Thyroid gland (tissue), 4 donors: Measurements from ENCODE around the gene LHX5. TPM values are rescaled to one million over a fixed set of nuclear protein-coding genes. Genes with fewer than 3 reads are reported as not detected.

Source experiments
- DNase-seq, 2 donors: peaks; one replicate each; pipeline ENCODE4 v3.0.0-alpha.2; 2019
- H3K27ac ChIP-seq, 3 donors: fragments of 200-600 bp; sonication (generic); 1 replicate in 2 of 3; 2 replicates in 1 of 3; pipeline ENCODE4 v1.5.1; 2016 to 2019; ENCODE audit warnings: mild to moderate bottlenecking in 1 of 3, moderate library complexity in 1 of 3
- H3K27me3 ChIP-seq: fragments of 200-600 bp; sonication (generic); one replicate; pipeline ENCODE4 v1.5.1; 2019
- H3K36me3 ChIP-seq, 2 donors: fragments of 200-600 bp; sonication (generic); one replicate each; pipeline ENCODE4 v1.5.1; 2016 to 2019
- H3K4me1 ChIP-seq, 2 donors: fragments of 200-600 bp; sonication (generic); one replicate each; pipeline ENCODE4 v1.5.1; 2017 to 2019
- H3K4me3 ChIP-seq, 3 donors: fragments of 200-600 bp; sonication (generic); replicated peaks in 1 of 3; 1 replicate in 2 of 3; 2 replicates in 1 of 3; pipeline ENCODE4 v1.5.1; 2016; ENCODE audit warnings: mild to moderate bottlenecking in 1 of 3
- H3K9me3 ChIP-seq: fragments of 200-600 bp; sonication (generic); one replicate; pipeline ENCODE4 v1.5.1; 2017
- POLR2A ChIP-seq, 2 donors: fragments of 450-650 bp; IDR thresholded peaks; one replicate each; pipeline ENCODE4 v1.6.1; 2017; ENCODE audit warnings: antibody characterized with exemption in 2 of 2, mild to moderate bottlenecking in 2 of 2, moderate library complexity in 1 of 2
- WGBS, 2 donors: methylation state at CpG; one replicate each; pipeline ENCODE4 v1.1.5; 2017; 5-methylcytosine and 5-hydroxymethylcytosine counted together
- intact Hi-C: fragments of 100-400 bp; cut with DNase I; formaldehyde crosslinking; loops from one replicate; pipeline ENCODE4 v1.15.1; 2023
- total RNA-seq, 4 donors: library from RNA; depleted of rRNA; stranded (reverse); fragments of >200 nt; gene quantifications; one replicate each; pipeline ENCODE4 v1.2.3, GENCODE V29; 2016
- TF ChIP-seq, protein P1 (sequence below), 6 experiments: fragments of 200-600 bp in 3 of 6; fragments of 450-650 bp in 3 of 6; sonication (generic) in 3 of 6; IDR thresholded peaks; one replicate each; pipeline ENCODE4 v1.5.1; 2016 to 2019; ENCODE audit warnings: antibody characterized with exemption in 6 of 6, mild to moderate bottlenecking in 2 of 6, inconsistent platforms in 1 of 6, moderate library complexity in 1 of 6

The LHX5 gene
- total RNA-seq, 4 donors from 2014 or later, result 0.13 TPM; not detected in 3

DNA sequence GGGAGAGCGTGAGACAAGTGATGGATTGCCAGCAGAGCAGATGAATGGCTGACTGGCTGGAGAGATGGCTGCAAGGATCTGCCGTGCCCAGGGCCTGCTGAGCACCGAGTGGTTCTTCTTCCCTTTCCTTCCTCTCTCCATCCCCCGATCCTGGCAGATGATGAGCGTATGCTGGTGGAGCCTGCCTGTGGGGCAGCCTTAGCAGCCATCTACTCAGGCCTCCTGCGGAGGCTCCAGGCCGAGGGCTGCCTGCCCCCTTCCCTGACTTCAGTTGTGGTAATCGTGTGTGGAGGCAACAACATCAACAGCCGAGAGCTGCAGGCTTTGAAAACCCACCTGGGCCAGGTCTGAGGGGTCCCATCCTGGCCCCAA lies 34.0 kb downstream of the LHX5 start:
- H3K27ac ChIP-seq, result no peak overlapping the region
- H3K27me3 ChIP-seq, result no peaks in the 10 kb centered on the region
- TF ChIP-seq, protein P1, sequence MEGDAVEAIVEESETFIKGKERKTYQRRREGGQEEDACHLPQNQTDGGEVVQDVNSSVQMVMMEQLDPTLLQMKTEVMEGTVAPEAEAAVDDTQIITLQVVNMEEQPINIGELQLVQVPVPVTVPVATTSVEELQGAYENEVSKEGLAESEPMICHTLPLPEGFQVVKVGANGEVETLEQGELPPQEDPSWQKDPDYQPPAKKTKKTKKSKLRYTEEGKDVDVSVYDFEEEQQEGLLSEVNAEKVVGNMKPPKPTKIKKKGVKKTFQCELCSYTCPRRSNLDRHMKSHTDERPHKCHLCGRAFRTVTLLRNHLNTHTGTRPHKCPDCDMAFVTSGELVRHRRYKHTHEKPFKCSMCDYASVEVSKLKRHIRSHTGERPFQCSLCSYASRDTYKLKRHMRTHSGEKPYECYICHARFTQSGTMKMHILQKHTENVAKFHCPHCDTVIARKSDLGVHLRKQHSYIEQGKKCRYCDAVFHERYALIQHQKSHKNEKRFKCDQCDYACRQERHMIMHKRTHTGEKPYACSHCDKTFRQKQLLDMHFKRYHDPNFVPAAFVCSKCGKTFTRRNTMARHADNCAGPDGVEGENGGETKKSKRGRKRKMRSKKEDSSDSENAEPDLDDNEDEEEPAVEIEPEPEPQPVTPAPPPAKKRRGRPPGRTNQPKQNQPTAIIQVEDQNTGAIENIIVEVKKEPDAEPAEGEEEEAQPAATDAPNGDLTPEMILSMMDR (IDR thresholded peaks at IDR 0.05), result no peak
- no peak for TF ChIP-seq POLR2A (IDR thresholded peaks at IDR 0.05)
- 70 to 76% methylated on average over 9 of the region's 9 CpGs for WGBS, 2 donors
- H3K4me3 ChIP-seq, result no peak overlapping the region
- no peaks in the 10 kb centered on the region for H3K36me3 ChIP-seq
- no peak for DNase-seq
- intact Hi-C loops, result no loop called here
- H3K4me1 ChIP-seq, result peaks cover 12 to 16% of the 10 kb centered on the region in 2 donors
- no peaks in the 10 kb centered on the region for H3K9me3 ChIP-seq

DNA sequence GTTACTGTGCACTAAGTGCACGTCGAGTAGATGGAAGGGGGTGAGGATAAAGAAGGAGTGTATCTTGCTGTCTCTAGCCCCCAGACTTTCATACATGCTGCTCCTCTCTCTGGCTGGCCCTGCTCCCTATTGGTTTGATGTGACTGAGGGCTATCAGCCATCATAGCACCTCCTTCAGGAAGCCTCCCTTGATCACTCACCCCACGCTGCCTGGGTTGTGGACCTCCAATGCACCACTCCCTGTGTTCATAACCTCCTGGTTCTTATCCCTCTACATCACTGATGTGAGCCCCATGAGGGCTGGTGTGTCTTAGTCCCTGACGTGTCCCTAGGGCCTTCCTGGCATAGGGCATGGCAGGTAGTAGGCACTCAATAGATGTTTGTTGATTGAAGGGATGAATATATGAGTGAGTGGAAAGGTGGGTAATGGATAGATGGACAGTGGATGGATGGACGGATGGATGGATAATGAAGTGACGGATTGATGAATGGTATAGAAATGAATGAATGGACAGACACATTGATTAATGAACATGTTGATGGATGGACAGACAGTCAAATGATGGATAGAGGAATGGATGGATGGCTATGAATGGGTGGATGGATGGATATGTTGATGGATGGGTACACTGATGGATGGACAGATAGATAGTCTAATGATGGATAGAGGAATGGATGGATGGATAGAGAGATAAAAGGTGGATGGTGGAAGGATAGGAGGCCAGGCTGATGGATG lies 34.5 kb downstream of the LHX5 start:
- intact Hi-C loops, result no loop called here

DNA sequence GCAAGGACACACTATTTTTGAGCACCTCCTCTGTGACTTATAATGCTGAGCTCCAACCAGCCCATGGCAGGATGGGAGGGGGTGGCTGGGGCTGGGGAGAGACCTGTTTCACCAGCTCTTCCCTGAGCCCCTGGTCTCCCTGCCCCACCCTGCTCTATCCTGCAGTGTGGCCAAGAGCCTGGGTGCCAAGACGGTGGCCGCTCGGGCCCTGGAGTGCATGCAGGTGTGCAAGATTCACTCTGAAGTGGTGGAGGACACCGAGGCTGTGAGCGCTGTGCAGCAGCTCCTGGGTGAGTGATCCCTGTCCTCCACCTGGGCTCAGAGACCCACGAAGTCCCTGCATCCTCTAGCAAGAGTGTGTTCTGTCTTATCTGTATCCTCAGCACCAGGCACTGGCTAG lies 35.1 kb downstream of the LHX5 start:
- no peaks in the 10 kb centered on the region for H3K36me3 ChIP-seq
- 40 to 77% methylated on average over 1 to 6 of the region's 6 CpGs for WGBS, 2 donors
- no peak for DNase-seq
- H3K27me3 ChIP-seq, result no peaks in the 10 kb centered on the region
- intact Hi-C loops, result no loop called here
- H3K9me3 ChIP-seq, result no peaks in the 10 kb centered on the region
- TF ChIP-seq, protein P1 (IDR thresholded peaks at IDR 0.05), result no peak
- no peak for TF ChIP-seq POLR2A (IDR thresholded peaks at IDR 0.05)
- H3K4me3 ChIP-seq, result no peak overlapping the region
- H3K4me1 ChIP-seq, result peaks cover 17 to 24% of the 10 kb centered on the region in 2 donors
- H3K27ac ChIP-seq, result no peak overlapping the region

More for the DNA sequence above, 34.5 kb downstream of the LHX5 start:
- H3K27me3 ChIP-seq, result no peaks in the 10 kb centered on the region
- no peak overlapping the region for H3K4me3 ChIP-seq
- no peaks in the 10 kb centered on the region for H3K9me3 ChIP-seq
- H3K27ac ChIP-seq, result no peak overlapping the region
- no peaks in the 10 kb centered on the region for H3K36me3 ChIP-seq
- no peak for TF ChIP-seq POLR2A (IDR thresholded peaks at IDR 0.05)
- TF ChIP-seq, protein P1 (IDR thresholded peaks at IDR 0.05), result no peak
- 88 to 91% methylated on average over 6 of the region's 6 CpGs for WGBS, 2 donors
- DNase-seq, result no peak
- peaks cover 17 to 22% of the 10 kb centered on the region in 2 donors for H3K4me1 ChIP-seq

- WGBS, 2 donors, result 87 to 94% methylated on average over 5 of the region's 5 CpGs
- TF ChIP-seq POLR2A (IDR thresholded peaks at IDR 0.05), result no peak
- TF ChIP-seq, protein P1 (IDR thresholded peaks at IDR 0.05), result no peak
- H3K36me3 ChIP-seq, result no peaks in the 10 kb centered on the region
- H3K4me1 ChIP-seq, result peaks cover 17 to 24% of the 10 kb centered on the region in 2 donors
- H3K9me3 ChIP-seq, result no peaks in the 10 kb centered on the region
- intact Hi-C loops, result no loop called here
- H3K4me3 ChIP-seq, result no peak overlapping the region
- no peak overlapping the region for H3K27ac ChIP-seq
- no peaks in the 10 kb centered on the region for H3K27me3 ChIP-seq
- DNase-seq, result no peak
Measured at GRCh38 chr12:113435367-113435766, 36.3 kb downstream of the LHX5 start.

DNA sequence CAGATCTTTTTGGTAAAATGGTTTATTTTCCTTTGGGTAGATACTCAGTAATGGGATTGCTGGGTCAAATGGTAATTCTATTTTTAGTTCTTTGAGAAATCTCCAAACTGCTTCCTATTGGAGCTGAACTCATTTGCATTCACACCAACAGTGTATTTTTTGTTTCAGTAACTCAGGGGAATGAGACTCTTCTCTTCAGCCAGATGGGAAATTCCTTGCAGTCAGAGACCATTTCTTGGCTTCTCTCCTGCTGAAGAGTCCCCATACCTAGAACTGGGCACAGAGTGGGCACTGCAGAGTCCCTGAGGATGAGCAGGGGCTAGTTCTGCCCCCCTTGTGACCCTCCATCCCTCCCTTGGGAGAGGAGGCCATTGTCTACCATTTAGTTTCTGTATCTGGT lies 38.7 kb downstream of the LHX5 start:
- TF ChIP-seq, protein P1 (IDR thresholded peaks at IDR 0.05), result no peak
- TF ChIP-seq POLR2A (IDR thresholded peaks at IDR 0.05), result no peak
- no peak overlapping the region for H3K4me3 ChIP-seq
- H3K27ac ChIP-seq, result peak overlapping the region; percentile 87 to 93 (median 92)
- H3K27me3 ChIP-seq, result no peaks in the 10 kb centered on the region
- H3K9me3 ChIP-seq, result no peaks in the 10 kb centered on the region
- intact Hi-C loops, result no loop called here
- DNase-seq, result peak; percentile 37 to 42
- H3K36me3 ChIP-seq, result no peaks in the 10 kb centered on the region
- H3K4me1 ChIP-seq, result peaks cover 18 to 24% of the 10 kb centered on the region in 2 donors
